Fibroblast of pulmonary artery (primary cell): ENCODE data around the gene SPRR3.

ENCODE experiments used
- DNase-seq: peaks from one replicate; pipeline ENCODE4 v3.0.0-alpha.2; 2010; ENCODE audit warnings: low read depth
- H3K4me3 ChIP-seq: replicated peaks from 2 replicates; pipeline ENCODE4 v1.5.1; 2011; ENCODE audit warnings: low read depth, mild to moderate bottlenecking, control low read depth, low read length, moderate library complexity
- CTCF ChIP-seq: IDR thresholded peaks from 2 replicates; pipeline ENCODE4 v1.5.1; 2011; ENCODE audit warnings: mild to moderate bottlenecking, control low read depth, low read length, inconsistent platforms; ENCODE audit errors: missing control alignments

Gene SPRR3

GRCh38 chr1:152970495-152970894 is 31.1 kb upstream of the SPRR3 start, which contains the start of gene SPRR4:
SPRR4 (plus strand) TSS chr1:152970648; CDS start chr1:152971891, 1,243 bp downstream.
- H3K4me3 ChIP-seq: no peak within 1 kb of the TSS
- TF ChIP-seq CTCF: no peak
- no peak for DNase-seq

GRCh38 chr1:152972196-152972886 is 29.2 kb upstream of the SPRR3 start:
- no peak for DNase-seq

GRCh38 chr1:152976688-152977087 is 24.9 kb upstream of the SPRR3 start:
- no peak overlapping the region for H3K4me3 ChIP-seq
- DNase-seq: no peak
- TF ChIP-seq CTCF: no peak

More at GRCh38 chr1:152972196-152972886, 29.2 kb upstream of the SPRR3 start:
- TF ChIP-seq CTCF: no peak
- no peak overlapping the region for H3K4me3 ChIP-seq

- H3K4me3 ChIP-seq: no peak overlapping the region
- TF ChIP-seq CTCF: no peak
- DNase-seq: no peak
Observed at GRCh38 chr1:152977614-152978013, 23.9 kb upstream of the SPRR3 start.

GRCh38 chr1:152980676-152981075 is 20.9 kb upstream of the SPRR3 start:
- TF ChIP-seq CTCF: no peak
- H3K4me3 ChIP-seq: no peak overlapping the region
- no peak for DNase-seq

- H3K4me3 ChIP-seq: no peak overlapping the region
- no peak for TF ChIP-seq CTCF
- DNase-seq: no peak
Observed at GRCh38 chr1:152981146-152981871, 20.2 kb upstream of the SPRR3 start.
